GM12891 (cell line): ENCODE results near the gene CAMK2G.

Experiments
- POLR2A ChIP-seq: IDR thresholded peaks from 2 replicates; pipeline ENCODE4 v1.6.1; 2011; ENCODE audit warnings: low read depth, low read length, control low read depth
- TAF1 ChIP-seq: IDR thresholded peaks from 2 replicates; pipeline ENCODE4 v1.6.1; 2011; ENCODE audit warnings: low read depth, low read length, control low read depth

DNA sequence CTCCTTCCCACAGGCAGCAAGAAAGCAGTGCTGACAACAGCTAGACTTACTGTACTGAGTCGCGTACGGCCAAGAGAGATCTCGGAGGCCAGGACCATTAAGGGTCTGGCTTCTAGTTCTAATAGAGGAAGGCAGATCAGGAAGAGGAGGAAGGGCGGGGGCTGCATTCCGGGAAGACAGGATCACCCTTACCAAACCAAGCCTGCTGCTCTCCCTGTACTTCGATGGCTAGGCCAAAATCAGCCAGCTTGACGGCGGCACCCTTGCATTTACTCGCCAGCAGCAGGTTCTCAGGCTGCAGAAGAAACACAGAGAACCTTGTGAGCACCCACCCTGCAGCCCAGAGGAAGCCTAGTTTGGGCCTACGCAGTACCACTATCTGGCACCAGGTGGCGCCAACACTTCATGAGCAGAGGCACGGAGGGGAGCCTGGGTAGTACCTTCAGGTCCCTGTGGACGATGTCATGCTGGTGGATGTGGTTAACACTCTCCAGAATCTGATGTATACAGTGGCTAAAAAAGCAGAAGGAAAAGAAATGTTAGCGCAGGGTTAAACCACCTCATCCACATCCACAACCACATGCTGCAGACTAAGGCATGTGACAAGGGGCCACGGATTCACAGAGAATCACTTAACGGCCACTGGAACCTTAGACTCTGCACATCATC, 25.4 kb downstream of the CAMK2G start:
- TF ChIP-seq POLR2A (no peak), TAF1 (no peak)
